Lower leg skin (tissue), 3 donors: ENCODE results near the gene CLSTN1.

Source experiments
- CTCF ChIP-seq, 3 donors: fragments of 450-650 bp; IDR thresholded peaks; one replicate each; pipeline ENCODE4 v1.5.1; 2016; ENCODE audit warnings: antibody characterized with exemption in 3 of 3, mild to moderate bottlenecking in 3 of 3, moderate library complexity in 2 of 3
- POLR2A ChIP-seq, 2 donors: fragments of 450-650 bp; IDR thresholded peaks; one replicate each; pipeline ENCODE4 v1.6.1; 2016 to 2017; ENCODE audit warnings: antibody characterized with exemption in 2 of 2, mild to moderate bottlenecking in 1 of 2, moderate library complexity in 1 of 2

GRCh38 chr1:9746211-9746610 lies 77.6 kb downstream of the CLSTN1 start:
- TF ChIP-seq CTCF (IDR thresholded peaks at IDR 0.05) (no peak), POLR2A (IDR thresholded peaks at IDR 0.05) (no peak)
